ENCODE results near the gene PRSS37.
"Not testable (repeated sequence)": the region's sequence is repeated elsewhere in the genome, so short reads cannot be mapped to it uniquely, and the experiment has no call there.

DNA sequence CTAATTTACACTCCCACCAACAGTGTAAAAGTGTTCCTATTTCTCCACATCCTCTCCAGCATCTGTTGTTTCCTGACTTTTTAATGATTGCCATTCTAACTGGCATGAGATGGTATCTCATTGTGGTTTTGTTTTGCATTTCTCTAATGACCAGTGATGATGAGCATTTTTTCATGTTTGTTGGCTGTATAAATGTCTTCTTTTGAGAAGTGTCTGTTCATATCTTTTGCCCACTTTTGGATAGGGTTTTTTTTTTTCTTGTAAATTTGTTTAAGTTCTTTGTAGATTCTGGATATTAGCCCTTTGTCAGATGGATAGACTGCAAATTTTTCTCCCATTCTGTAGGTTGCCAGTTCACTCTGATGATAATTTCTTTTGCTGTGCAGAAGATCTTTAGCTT lies 18.9 kb downstream of the PRSS37 start:
- TF ChIP-seq, protein P1, sequence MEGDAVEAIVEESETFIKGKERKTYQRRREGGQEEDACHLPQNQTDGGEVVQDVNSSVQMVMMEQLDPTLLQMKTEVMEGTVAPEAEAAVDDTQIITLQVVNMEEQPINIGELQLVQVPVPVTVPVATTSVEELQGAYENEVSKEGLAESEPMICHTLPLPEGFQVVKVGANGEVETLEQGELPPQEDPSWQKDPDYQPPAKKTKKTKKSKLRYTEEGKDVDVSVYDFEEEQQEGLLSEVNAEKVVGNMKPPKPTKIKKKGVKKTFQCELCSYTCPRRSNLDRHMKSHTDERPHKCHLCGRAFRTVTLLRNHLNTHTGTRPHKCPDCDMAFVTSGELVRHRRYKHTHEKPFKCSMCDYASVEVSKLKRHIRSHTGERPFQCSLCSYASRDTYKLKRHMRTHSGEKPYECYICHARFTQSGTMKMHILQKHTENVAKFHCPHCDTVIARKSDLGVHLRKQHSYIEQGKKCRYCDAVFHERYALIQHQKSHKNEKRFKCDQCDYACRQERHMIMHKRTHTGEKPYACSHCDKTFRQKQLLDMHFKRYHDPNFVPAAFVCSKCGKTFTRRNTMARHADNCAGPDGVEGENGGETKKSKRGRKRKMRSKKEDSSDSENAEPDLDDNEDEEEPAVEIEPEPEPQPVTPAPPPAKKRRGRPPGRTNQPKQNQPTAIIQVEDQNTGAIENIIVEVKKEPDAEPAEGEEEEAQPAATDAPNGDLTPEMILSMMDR (IDR thresholded peaks at IDR 0.05), result not testable (repeated sequence)
- not testable (repeated sequence) for TF ChIP-seq POLR2A (IDR thresholded peaks at IDR 0.05)

Data from body of pancreas (tissue), 4 donors.